Neutrophil (primary cell): ENCODE results near the gene IMPDH1.

Experiments used
- H3K27ac ChIP-seq: fragments of 200-600 bp; sonication (generic); 2 replicates; pipeline ENCODE4 v1.5.1; 2016; ENCODE audit warnings: mild to moderate bottlenecking, moderate library complexity
- H3K27me3 ChIP-seq: fragments of 200-600 bp; sonication (generic); 2 replicates; pipeline ENCODE4 v1.6.0; 2016; ENCODE audit warnings: mild to moderate bottlenecking
- H3K36me3 ChIP-seq: fragments of 200-600 bp; sonication (generic); 2 replicates; pipeline ENCODE4 v1.5.1; 2017
- H3K4me1 ChIP-seq, 2 experiments: fragments of 200-600 bp in 1 of 2; sonication (generic) in 1 of 2; 1 replicate in 1 of 2; 2 replicates in 1 of 2; pipeline versions ENCODE4 v1.5.1 to v1.6.1; 2013 to 2016; ENCODE audit warnings: low read depth in 1 of 2, low read length in 1 of 2, mild to moderate bottlenecking in 1 of 2, moderate library complexity in 1 of 2; ENCODE audit not compliant: control insufficient read depth in 1 of 2, insufficient read depth in 1 of 2
- H3K4me3 ChIP-seq, 2 experiments: fragments of 200-600 bp in 1 of 2; sonication (generic) in 1 of 2; 1 replicate in 1 of 2; 2 replicates in 1 of 2; pipeline ENCODE4 v1.5.1; 2013 to 2016; ENCODE audit warnings: low read depth in 1 of 2, low read length in 1 of 2, mild to moderate bottlenecking in 1 of 2, moderate library complexity in 1 of 2
- H3K9me3 ChIP-seq: fragments of 200-600 bp; sonication (generic); 2 replicates; pipeline ENCODE4 v1.5.1; 2016
- TF ChIP-seq, protein P1 (sequence below): fragments of 200-600 bp; sonication (generic); IDR thresholded peaks from 2 replicates; pipeline ENCODE4 v1.5.1; 2016; ENCODE audit warnings: antibody characterized with exemption

Gene IMPDH1

DNA sequence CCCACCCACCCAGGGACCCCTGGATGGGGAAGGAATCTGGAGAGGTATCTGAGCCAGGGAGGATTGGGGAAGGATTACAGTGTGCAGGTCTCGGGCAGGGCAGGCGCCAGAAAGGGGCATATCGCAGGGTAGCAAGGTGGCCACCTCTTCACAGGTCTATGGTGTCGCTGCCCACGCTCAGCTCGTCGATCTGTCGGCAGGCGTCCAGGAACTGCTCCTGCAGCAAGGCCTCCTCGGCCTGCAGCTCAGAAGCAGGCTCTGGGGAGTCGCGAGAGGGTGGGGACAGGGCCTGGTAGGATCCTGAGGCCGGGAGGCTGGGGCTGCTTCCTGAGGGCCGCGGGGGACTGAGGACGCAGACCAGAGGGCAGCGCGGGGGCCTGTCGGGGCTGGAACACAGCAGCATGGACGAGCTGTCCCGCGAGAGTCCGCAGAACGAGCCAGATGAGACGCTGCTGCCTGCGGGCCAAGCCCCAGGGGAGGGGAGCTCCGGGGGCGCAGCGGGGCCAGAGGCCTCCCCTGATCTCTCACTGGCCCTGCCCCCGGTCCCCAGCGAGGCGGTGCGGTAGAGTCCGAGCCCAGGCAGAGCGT lies 59.0 kb downstream of the IMPDH1 start:
- no peak overlapping the region for H3K27ac ChIP-seq
- peaks cover 32% of the 10 kb centered on the region for H3K27me3 ChIP-seq
- H3K4me3 ChIP-seq = peak overlapping the region; percentile 59 to 66
- no peaks in the 10 kb centered on the region for H3K9me3 ChIP-seq
- TF ChIP-seq, protein P1, sequence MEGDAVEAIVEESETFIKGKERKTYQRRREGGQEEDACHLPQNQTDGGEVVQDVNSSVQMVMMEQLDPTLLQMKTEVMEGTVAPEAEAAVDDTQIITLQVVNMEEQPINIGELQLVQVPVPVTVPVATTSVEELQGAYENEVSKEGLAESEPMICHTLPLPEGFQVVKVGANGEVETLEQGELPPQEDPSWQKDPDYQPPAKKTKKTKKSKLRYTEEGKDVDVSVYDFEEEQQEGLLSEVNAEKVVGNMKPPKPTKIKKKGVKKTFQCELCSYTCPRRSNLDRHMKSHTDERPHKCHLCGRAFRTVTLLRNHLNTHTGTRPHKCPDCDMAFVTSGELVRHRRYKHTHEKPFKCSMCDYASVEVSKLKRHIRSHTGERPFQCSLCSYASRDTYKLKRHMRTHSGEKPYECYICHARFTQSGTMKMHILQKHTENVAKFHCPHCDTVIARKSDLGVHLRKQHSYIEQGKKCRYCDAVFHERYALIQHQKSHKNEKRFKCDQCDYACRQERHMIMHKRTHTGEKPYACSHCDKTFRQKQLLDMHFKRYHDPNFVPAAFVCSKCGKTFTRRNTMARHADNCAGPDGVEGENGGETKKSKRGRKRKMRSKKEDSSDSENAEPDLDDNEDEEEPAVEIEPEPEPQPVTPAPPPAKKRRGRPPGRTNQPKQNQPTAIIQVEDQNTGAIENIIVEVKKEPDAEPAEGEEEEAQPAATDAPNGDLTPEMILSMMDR = no peak
- H3K36me3 ChIP-seq = no peaks in the 10 kb centered on the region
- peaks cover 22 to 24% of the 10 kb centered on the region in 2 experiments for H3K4me1 ChIP-seq

DNA sequence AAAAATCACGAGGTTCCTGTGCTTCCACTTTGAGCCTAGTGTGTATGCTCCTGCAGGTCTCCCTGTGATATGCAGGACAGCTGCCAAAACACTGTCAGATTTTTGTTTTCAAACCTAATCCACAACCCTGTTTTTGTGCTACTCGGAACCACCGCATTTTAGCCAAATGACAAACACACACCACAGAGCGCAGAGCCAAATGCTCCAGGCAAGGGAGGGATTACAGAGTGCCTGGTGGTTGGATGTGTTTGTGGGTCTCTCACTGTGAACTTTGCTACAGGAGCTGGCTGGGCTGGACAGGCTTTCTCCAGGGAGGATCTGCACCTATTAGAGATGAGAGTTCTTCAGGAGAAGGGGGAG lies 60.3 kb downstream of the IMPDH1 start:
- TF ChIP-seq, protein P1 = no peak
- Histone ChIP-seq H3K27ac (no peak overlapping the region), H3K9me3 (no peaks in the 10 kb centered on the region), H3K4me3 (no peak overlapping the region), H3K4me1 (peaks cover 17 to 19% of the 10 kb centered on the region in 2 experiments), H3K27me3 (peaks cover 32% of the 10 kb centered on the region), H3K36me3 (no peaks in the 10 kb centered on the region)

DNA sequence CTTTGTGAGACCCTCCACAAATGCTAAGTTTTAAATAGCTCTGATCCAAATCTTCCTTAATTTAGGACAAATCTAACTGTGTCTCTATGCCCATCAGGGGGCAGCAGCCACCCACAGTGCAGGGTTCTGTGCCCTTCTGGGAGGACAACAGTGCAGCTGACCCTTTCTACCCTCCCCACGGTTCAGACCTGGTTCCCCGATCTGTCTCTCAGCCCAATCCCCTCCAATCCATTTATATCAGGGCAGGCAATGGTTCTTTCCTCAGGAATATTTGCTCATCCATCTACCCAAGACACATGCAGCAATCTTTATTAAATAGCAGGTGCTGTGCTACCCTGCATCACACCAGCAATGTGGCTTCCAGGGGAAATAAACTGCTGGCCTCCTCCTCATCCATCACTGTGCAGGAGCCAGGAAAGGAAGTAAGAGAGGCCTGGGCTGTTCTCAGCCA lies 62.1 kb downstream of the IMPDH1 start:
- H3K4me1 ChIP-seq = peaks cover 28 to 31% of the 10 kb centered on the region in 2 experiments
- no peaks in the 10 kb centered on the region for H3K9me3 ChIP-seq
- TF ChIP-seq, protein P1 = peak; percentile 24
- H3K36me3 ChIP-seq = no peaks in the 10 kb centered on the region
- H3K27ac ChIP-seq = no peak overlapping the region
- peaks cover 28% of the 10 kb centered on the region for H3K27me3 ChIP-seq
- H3K4me3 ChIP-seq = no peak overlapping the region

DNA sequence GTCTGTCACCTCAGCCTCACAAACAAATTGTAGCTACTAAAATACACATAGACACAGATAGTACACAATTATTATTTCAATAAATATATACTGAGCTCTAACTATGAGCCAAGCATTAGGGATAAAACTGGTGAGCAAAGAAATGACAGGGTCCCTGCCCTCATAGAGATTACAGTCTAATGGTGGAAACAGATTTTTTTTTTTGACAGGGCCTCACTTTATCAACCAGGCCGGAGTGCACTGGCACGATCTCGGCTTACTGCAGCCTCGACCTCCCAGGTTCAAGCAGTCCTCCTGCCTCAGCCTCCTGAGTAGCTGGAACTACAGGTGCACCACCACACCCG lies 65.4 kb downstream of the IMPDH1 start:
- TF ChIP-seq, protein P1 = no peak
- Histone ChIP-seq H3K27ac (no peak overlapping the region), H3K4me3 (no peak overlapping the region), H3K9me3 (no peaks in the 10 kb centered on the region), H3K27me3 (no peaks in the 10 kb centered on the region), H3K4me1 (peaks cover 21% of the 10 kb centered on the region in 2 experiments), H3K36me3 (no peaks in the 10 kb centered on the region)

DNA sequence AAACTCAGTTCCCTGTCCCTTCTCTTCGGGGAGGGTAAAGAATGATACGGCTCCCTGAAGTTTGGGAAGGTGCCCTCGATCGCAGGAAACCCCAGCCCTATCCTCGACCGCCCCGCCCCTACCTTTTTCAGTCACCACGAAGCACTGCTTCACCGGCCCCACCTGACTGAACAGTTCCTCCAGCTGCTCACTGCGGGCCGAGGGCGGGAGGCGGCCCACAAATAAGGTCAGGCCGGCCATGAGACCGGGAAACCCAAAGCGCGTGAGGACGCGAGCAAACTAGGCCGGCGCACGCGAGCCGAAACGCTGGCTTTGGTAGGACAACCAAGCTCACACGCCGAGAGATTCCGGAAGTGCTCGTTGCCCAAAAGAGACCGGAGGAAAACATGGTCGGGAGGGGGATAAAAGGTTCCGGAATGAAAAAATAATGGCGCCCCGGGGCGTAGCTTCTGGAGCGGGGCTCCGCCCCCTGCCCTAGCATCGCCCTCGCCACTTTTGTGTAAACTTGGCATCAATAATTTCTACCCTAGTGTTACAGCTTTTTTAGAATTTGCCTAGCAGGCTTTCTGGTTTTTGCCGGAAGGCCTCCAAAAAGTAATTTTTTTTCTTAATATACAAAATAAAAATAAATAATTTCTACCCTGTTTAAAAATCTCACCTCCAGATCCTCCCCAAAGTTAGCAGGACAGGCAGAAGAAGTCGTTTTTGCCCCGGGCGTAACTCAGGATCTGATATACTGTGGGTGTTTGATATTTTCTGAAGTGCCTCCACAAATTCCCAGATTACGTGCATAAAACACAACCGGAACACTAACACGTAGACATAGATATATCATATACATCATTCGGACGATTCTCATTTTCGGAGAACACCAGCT lies 66.0 kb downstream of the IMPDH1 start, which contains the start of gene RBM28:
Gene RBM28, minus strand, starts transcription at position 355 of the 877 bp plus-strand sequence. Its CDS starts 115 bp downstream, at position 240.
- Histone ChIP-seq H3K9me3 (no peaks in the 10 kb centered on the region), H3K27me3 (no peaks in the 10 kb centered on the region), H3K4me1 (peaks cover 21% of the 10 kb centered on the region in 2 experiments), H3K36me3 (peaks cover 1% of the 10 kb centered on the region), H3K27ac (peak within 1 kb of the TSS; percentile 84), H3K4me3 (peak within 1 kb of the TSS; percentile 80)
- TF ChIP-seq, protein P1 = no peak
